AG08395 (cell line): ENCODE results near the gene PEDS1.
"Not testable (repeated sequence)": the region's sequence is repeated elsewhere in the genome, so short reads cannot be mapped to it uniquely, and the experiment has no call there.

Experiments
- DNase-seq: peaks from one replicate; pipeline ENCODE4 v3.0.0; 2012; ENCODE audit warnings: mixed read lengths, low spot score

Gene PEDS1

GRCh38 chr20:50190251-50191064 is 36.9 kb upstream of the PEDS1 start, which contains the start of gene CEBPB:
Gene CEBPB, plus strand, starts transcription at chr20:50190830. Its CDS starts 204 bp downstream, at chr20:50191034.
- DNase-seq = peak; percentile 96

GRCh38 chr20:50189681-50190250 is 36.2 kb upstream of the PEDS1 start:
- no peak for DNase-seq

GRCh38 chr20:50188879-50189680 is 35.6 kb upstream of the PEDS1 start:
- no peak for DNase-seq

GRCh38 chr20:50188287-50188688 is 34.8 kb upstream of the PEDS1 start:
- no peak for DNase-seq

GRCh38 chr20:50187403-50188051 is 34.0 kb upstream of the PEDS1 start:
- no peak for DNase-seq

GRCh38 chr20:50186987-50187402 is 33.5 kb upstream of the PEDS1 start:
- DNase-seq = no peak

- DNase-seq = peak; percentile 81
Observed at GRCh38 chr20:50186151-50186885, 32.8 kb upstream of the PEDS1 start.

GRCh38 chr20:50185426-50185825 is 31.9 kb upstream of the PEDS1 start:
- DNase-seq = no peak

GRCh38 chr20:50182346-50182745 is 28.8 kb upstream of the PEDS1 start:
- no peak for DNase-seq

- no peak for DNase-seq
Observed at GRCh38 chr20:50181344-50181743, 27.8 kb upstream of the PEDS1 start.

- DNase-seq = not testable (repeated sequence)
Observed at GRCh38 chr20:50178672-50179071, 25.1 kb upstream of the PEDS1 start.

- DNase-seq = no peak
Observed at GRCh38 chr20:50175938-50176933, 22.7 kb upstream of the PEDS1 start.

- no peak for DNase-seq
Observed at GRCh38 chr20:50174456-50174855, 20.9 kb upstream of the PEDS1 start.

GRCh38 chr20:50172347-50173013 is 19.0 kb upstream of the PEDS1 start:
- peak; percentile 90 for DNase-seq

- no peak for DNase-seq
Observed at GRCh38 chr20:50170549-50171220, 17.2 kb upstream of the PEDS1 start.

GRCh38 chr20:50169329-50169823 is 15.9 kb upstream of the PEDS1 start:
- DNase-seq = peak; percentile 71

- DNase-seq = peak; percentile 99
Observed at GRCh38 chr20:50165684-50166554, 12.4 kb upstream of the PEDS1 start.
